GM12801 (cell line): Measurements from ENCODE around the gene CCNG1.

Source experiments
- CTCF ChIP-seq: IDR thresholded peaks from one replicate; pipeline ENCODE4 v1.5.1; 2011; ENCODE audit warnings: control low read depth; ENCODE audit not compliant: insufficient read length; ENCODE audit errors: extremely low read depth

The CCNG1 gene

GRCh38 chr5:163436515-163436914, 880 bp upstream of the CCNG1 start:
- TF ChIP-seq CTCF = no peak

DNA sequence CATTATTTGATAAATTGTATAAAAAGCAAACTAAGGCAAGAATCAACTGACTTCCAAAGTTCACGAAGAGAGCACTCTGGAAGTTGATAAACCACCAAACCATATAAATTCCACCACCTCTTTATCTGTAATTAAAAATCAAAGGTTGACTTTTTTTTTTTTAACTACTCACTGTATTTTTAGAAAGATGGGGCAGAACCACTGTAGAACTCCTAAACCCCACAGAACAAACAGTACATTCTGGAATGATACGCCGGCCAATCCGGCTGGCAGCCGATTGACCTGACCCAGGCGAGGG, 435 bp upstream of the CCNG1 start:
- no peak for TF ChIP-seq CTCF

- no peak for TF ChIP-seq CTCF
Observed at GRCh38 chr5:163439092-163439425, 1.7 kb downstream of the CCNG1 start.

- no peak for TF ChIP-seq CTCF
Observed at GRCh38 chr5:163440954-163441353, 3.6 kb downstream of the CCNG1 start.

GRCh38 chr5:163444526-163444925, 7.1 kb downstream of the CCNG1 start:
- no peak for TF ChIP-seq CTCF

- TF ChIP-seq CTCF = no peak
Observed at GRCh38 chr5:163445345-163445744, 8.0 kb downstream of the CCNG1 start.

DNA sequence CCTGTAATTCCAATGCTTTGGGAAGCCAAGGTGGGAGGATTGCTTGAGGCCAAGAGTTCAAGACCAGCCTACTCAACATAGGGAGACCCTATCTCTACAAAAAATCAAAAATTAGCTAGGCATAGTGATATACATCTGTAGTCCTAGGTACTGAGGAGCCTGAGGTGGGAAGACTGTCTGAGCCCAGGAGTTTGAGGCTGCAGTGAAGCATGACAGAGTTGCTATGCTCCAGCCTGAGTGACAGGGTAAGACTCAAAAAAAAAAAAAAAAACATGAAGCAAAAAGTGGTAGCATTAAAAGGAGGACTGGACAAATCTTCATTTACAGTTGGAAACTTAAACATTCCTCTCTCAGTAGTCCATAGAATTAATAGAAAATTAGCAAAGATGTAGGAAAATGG, 9.8 kb downstream of the CCNG1 start:
- TF ChIP-seq CTCF = no peak

DNA sequence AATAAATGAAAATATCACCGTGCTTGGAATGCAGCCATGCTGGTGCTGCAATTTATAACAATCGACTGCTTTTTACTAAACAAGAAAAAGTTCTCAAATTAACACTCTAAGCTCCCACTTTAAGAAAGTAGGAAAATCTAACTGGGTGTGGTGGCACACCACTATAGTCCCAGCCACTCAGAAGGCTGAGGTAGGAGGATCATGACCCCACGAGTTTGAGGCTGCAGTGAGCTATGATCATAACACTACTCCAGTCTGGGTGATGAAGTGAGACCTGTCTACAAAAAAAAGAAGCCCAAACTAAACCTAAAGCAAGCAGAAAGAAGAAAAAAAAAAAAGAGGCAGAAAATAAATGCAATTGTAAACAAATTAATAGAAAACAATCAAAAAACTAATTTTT, 10.5 kb downstream of the CCNG1 start:
- no peak for TF ChIP-seq CTCF
